Sigmoid colon (tissue), 4 donors: ENCODE measurements around the gene SCN9A.

ENCODE experiments used
- EP300 ChIP-seq, 4 donors: sonication (generic); formaldehyde crosslinking; IDR thresholded peaks; one replicate each; pipeline ENCODE4 v1.6.1; 2017; ENCODE audit warnings: antibody characterized with exemption in 4 of 4
- POLR2A ChIP-seq, 2 donors: fragments of 450-650 bp; IDR thresholded peaks; one replicate each; pipeline ENCODE4 v1.6.1; 2016; ENCODE audit warnings: antibody characterized with exemption in 2 of 2, mild to moderate bottlenecking in 2 of 2, moderate library complexity in 2 of 2
- POLR2AphosphoS5 ChIP-seq, 4 donors: sonication (generic); formaldehyde crosslinking; IDR thresholded peaks; one replicate each; pipeline ENCODE4 v1.6.1; 2017; ENCODE audit warnings: antibody characterized with exemption in 4 of 4
- TF ChIP-seq, protein P1 (sequence below), 4 experiments: fragments of 450-650 bp in 3 of 4; fragments of 200-600 bp in 1 of 4; IDR thresholded peaks; one replicate each; pipeline ENCODE4 v1.5.1; 2016 to 2019; ENCODE audit warnings: antibody characterized with exemption in 4 of 4, mild to moderate bottlenecking in 3 of 4, moderate library complexity in 2 of 4

DNA sequence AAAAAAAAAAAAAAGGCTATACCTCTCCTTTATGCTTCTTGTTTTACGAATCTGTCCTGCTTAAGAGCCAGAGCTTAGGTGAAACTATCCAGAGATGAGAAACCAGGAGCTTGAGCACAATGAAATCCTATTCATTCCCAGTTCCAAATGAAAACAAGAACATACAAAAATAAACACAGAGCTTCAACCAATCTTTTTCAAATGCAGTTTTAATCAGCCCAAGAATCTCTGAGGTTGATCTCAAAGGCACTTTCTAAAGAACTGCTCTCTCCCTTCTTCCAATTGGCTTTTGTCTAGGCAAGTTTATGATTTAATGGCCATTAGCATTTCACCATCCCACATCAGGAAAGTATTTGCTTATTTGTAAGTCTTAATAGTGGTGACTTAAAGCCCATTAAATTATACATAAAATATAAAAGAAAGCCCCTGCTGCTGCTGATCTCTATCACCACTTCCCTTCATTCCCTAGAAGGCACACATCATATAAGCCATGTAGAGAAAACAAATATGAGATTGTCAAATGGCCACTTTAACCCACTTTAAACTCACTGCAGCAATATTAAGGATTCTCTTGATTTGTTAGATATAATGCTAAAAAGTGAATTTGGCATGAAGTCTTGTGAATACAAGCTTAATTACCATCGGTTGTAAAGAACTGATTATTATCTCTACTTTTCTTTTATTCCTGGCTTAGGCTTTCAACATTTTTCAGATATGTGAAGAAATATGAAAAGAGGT is 29.3 kb upstream of the SCN9A start:
- TF ChIP-seq, protein P1, sequence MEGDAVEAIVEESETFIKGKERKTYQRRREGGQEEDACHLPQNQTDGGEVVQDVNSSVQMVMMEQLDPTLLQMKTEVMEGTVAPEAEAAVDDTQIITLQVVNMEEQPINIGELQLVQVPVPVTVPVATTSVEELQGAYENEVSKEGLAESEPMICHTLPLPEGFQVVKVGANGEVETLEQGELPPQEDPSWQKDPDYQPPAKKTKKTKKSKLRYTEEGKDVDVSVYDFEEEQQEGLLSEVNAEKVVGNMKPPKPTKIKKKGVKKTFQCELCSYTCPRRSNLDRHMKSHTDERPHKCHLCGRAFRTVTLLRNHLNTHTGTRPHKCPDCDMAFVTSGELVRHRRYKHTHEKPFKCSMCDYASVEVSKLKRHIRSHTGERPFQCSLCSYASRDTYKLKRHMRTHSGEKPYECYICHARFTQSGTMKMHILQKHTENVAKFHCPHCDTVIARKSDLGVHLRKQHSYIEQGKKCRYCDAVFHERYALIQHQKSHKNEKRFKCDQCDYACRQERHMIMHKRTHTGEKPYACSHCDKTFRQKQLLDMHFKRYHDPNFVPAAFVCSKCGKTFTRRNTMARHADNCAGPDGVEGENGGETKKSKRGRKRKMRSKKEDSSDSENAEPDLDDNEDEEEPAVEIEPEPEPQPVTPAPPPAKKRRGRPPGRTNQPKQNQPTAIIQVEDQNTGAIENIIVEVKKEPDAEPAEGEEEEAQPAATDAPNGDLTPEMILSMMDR (IDR thresholded peaks at IDR 0.05): no peak
- no peak for TF ChIP-seq POLR2A (IDR thresholded peaks at IDR 0.05)
- no peak for TF ChIP-seq EP300 (IDR thresholded peaks at IDR 0.05)
- peak in 1 of 4 donors; percentile 54 for TF ChIP-seq POLR2AphosphoS5 (IDR thresholded peaks at IDR 0.05)
